ENCODE results near the gene SPEN.
A peak's percentile ranks its signal among the peaks of the same experiment; 100 is the strongest.

DNA sequence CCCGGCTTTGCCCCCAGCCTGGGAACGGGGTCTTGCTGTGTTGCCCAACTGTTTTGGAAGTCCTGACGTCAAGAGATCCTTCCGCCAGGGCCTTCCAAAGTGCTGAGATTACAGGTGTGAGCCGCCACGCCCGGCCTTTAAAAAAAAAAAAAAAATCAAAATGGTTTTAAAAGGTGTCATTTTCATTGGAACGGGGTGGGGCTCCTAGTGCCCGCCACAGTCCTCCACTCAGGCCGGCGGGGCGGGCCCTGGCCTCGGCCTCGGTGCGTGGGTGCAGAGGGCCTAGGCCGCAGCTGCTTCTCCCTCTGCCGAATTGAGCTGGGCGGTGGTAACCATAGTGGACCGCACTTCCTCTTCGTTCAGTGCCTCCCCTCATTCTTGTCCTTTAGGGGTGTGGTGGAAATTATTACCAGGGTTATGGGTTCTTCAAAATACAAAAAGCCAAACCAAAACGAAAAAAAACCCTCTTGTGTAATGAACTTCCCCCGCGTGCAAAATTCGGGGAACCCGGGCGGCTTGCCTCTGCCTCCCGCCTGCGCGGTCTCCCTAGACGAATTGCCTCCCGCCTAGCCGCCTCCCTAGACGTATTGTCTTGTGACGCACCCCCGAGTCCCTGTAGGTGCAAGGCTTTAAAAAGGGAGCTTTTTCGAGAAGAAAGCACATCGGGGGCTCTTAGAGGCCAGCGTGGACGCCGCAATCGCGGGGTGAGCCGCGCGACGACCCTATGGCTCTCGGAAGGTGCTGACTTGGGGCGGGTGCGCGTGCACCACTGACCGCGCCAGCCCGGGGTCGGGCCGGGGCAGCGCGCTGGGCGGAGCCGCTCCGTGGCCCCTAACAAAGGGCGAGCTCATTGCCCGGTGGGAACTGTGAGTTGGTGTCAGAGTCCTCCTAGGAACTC is 10.5 kb upstream of the SPEN start:
- TF ChIP-seq, protein P1, sequence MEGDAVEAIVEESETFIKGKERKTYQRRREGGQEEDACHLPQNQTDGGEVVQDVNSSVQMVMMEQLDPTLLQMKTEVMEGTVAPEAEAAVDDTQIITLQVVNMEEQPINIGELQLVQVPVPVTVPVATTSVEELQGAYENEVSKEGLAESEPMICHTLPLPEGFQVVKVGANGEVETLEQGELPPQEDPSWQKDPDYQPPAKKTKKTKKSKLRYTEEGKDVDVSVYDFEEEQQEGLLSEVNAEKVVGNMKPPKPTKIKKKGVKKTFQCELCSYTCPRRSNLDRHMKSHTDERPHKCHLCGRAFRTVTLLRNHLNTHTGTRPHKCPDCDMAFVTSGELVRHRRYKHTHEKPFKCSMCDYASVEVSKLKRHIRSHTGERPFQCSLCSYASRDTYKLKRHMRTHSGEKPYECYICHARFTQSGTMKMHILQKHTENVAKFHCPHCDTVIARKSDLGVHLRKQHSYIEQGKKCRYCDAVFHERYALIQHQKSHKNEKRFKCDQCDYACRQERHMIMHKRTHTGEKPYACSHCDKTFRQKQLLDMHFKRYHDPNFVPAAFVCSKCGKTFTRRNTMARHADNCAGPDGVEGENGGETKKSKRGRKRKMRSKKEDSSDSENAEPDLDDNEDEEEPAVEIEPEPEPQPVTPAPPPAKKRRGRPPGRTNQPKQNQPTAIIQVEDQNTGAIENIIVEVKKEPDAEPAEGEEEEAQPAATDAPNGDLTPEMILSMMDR (conservative IDR thresholded peaks at IDR 0.05; ENCODE audit: low read depth in 2 of 2): no peak
- TF ChIP-seq, protein P2, sequence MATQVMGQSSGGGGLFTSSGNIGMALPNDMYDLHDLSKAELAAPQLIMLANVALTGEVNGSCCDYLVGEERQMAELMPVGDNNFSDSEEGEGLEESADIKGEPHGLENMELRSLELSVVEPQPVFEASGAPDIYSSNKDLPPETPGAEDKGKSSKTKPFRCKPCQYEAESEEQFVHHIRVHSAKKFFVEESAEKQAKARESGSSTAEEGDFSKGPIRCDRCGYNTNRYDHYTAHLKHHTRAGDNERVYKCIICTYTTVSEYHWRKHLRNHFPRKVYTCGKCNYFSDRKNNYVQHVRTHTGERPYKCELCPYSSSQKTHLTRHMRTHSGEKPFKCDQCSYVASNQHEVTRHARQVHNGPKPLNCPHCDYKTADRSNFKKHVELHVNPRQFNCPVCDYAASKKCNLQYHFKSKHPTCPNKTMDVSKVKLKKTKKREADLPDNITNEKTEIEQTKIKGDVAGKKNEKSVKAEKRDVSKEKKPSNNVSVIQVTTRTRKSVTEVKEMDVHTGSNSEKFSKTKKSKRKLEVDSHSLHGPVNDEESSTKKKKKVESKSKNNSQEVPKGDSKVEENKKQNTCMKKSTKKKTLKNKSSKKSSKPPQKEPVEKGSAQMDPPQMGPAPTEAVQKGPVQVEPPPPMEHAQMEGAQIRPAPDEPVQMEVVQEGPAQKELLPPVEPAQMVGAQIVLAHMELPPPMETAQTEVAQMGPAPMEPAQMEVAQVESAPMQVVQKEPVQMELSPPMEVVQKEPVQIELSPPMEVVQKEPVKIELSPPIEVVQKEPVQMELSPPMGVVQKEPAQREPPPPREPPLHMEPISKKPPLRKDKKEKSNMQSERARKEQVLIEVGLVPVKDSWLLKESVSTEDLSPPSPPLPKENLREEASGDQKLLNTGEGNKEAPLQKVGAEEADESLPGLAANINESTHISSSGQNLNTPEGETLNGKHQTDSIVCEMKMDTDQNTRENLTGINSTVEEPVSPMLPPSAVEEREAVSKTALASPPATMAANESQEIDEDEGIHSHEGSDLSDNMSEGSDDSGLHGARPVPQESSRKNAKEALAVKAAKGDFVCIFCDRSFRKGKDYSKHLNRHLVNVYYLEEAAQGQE (IDR thresholded peaks at IDR 0.05; ENCODE audit: unreplicated experiment): no peak
- peak; percentile 63 for TF ChIP-seq POLR2AphosphoS5 (IDR thresholded peaks at IDR 0.05; ENCODE audit: low read depth)
- no peak for TF ChIP-seq EZH2 (IDR thresholded peaks at IDR 0.05; ENCODE audit: low read depth, unreplicated experiment)
- no peak for TF ChIP-seq CREB1 (CRISPR knock-in tag; IDR thresholded peaks at IDR 0.05; ENCODE audit: low read depth)
- no peak for TF ChIP-seq EZH2phosphoT487 (IDR thresholded peaks at IDR 0.05; ENCODE audit: unreplicated experiment)
- TF ChIP-seq ZNF462 (CRISPR knock-in tag; IDR thresholded peaks at IDR 0.05): no peak
- no peak for TF ChIP-seq ZNF114 (CRISPR knock-in tag; IDR thresholded peaks at IDR 0.05)
- TF ChIP-seq ZNF331 (CRISPR knock-in tag; IDR thresholded peaks at IDR 0.05; ENCODE audit: low read depth): no peak
- TF ChIP-seq, protein P3, sequence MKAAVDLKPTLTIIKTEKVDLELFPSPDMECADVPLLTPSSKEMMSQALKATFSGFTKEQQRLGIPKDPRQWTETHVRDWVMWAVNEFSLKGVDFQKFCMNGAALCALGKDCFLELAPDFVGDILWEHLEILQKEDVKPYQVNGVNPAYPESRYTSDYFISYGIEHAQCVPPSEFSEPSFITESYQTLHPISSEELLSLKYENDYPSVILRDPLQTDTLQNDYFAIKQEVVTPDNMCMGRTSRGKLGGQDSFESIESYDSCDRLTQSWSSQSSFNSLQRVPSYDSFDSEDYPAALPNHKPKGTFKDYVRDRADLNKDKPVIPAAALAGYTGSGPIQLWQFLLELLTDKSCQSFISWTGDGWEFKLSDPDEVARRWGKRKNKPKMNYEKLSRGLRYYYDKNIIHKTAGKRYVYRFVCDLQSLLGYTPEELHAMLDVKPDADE (IDR thresholded peaks at IDR 0.05): no peak
- TF ChIP-seq NANOG (IDR thresholded peaks at IDR 0.05; ENCODE audit: borderline replicate concordance): no peak
- no peak for TF ChIP-seq JUNB (IDR thresholded peaks at IDR 0.05; ENCODE audit: unreplicated experiment)
- TF ChIP-seq STAT1 (IDR thresholded peaks at IDR 0.05; ENCODE audit: unreplicated experiment): no peak

All from GM23338 (cell line).